GM18909 (cell line): Measurements from ENCODE around the gene PIN1.
"Not testable (repeated sequence)": the region's sequence is repeated elsewhere in the genome, so short reads cannot be mapped to it uniquely, and the experiment has no call there.

Source experiments
- ATAC-seq: cut with Tn5 transposase; IDR thresholded peaks from one replicate; pipeline ENCODE4 v1.9.1; 2021; ENCODE audit warnings: mild to moderate bottlenecking; ENCODE audit not compliant: unreplicated experiment, poor library complexity

The PIN1 gene

DNA sequence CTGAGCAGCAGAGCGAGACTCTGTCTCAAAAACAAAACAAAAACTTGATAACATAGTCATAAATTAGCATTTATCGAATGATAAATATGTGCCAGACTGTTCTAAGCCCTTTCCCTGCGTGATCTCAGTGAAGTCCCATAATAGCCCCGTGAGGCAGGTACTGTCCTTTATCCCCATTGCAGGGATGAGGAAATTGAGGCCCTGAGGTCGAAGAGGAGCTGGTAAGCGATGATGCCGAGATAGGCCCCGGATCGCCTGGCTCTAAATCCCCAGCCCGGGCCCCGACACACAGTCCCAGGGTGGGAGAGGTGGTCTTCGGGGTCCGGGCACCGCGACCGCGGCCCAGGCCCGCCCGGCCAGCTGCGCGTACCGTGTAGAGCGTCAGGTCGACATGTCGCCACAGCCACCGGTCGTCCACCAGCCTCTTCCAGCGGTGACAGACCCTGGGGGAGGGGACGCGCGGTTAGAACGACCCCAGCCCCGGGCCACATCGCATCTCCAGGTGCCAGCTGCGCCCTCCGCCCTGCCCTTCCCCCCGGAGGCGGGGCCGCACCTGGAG lies 16.9 kb upstream of the PIN1 start:
- ATAC-seq, result no peak

DNA sequence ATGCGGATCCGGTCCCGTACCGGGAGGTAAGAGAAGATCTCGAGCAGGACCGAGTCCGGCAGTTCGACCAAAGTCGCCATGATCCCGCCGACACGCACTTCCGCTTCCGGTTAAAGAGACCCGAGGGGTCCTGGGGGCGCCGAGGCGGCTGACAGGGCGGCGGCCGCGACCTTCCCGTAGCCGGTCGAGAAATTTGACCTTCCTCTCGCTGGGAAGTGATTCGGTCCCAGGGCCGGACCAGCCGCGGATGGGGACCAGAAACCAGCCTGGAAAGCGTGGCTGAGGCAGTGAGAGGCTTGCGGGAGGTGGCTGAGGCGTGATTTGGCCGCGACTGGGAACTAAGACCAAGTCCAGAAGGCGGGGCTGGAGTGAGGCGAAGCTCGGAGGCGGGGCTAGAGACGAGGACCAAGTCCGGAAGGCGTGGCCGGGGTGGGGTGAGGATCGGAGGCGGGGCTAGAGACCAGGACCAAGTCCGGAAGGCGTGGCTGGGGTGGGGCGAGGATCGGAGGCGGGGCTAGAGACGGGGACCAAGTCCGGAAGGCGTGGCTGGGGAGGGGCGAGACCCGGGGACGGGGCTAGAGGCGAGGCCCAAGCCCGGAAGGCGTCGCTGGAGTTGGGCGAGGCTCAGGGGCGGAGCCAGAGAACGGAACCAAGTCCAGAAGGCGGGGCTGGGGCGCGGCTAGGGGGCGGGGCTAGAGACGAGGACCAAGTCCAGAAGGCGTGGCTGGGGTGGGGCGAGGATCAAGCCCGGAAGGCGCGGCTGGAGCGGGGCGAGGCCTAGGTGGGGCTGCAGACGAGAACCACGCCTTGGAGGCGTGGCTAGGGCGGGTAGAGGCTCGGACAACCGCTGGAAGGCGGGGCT lies 16.2 kb upstream of the PIN1 start, which contains the start of gene FBXL12:
Gene FBXL12 (minus strand): TSS at position 346 of the 862 bp plus-strand sequence. CDS start 266 bp downstream, at position 80.
- ATAC-seq, result peak; percentile 83

- ATAC-seq, result no peak
Measured at GRCh38 chr19:9819596-9819909, 15.6 kb upstream of the PIN1 start.

GRCh38 chr19:9820034-9820433 lies 15.1 kb upstream of the PIN1 start:
- not testable (repeated sequence) for ATAC-seq

DNA sequence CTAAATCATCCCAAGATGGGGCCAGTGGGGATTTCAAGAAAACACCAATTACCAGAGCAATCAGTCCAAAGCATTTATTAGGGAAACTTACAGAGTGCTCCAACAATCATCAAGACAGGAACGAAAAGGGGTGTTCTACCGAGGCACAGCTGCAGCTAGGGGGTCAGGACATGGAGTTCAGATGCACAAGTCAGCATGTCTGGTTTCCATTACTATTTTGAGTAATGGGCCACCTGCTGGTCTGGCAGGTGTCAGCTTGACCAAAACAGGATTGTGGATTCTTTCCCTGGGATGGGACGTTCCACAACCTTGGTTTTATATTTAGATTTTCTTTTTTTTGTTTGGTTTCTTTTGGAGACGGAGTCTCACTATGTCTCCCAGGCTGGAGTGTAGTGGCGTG lies 11.3 kb upstream of the PIN1 start:
- ATAC-seq, result no peak

DNA sequence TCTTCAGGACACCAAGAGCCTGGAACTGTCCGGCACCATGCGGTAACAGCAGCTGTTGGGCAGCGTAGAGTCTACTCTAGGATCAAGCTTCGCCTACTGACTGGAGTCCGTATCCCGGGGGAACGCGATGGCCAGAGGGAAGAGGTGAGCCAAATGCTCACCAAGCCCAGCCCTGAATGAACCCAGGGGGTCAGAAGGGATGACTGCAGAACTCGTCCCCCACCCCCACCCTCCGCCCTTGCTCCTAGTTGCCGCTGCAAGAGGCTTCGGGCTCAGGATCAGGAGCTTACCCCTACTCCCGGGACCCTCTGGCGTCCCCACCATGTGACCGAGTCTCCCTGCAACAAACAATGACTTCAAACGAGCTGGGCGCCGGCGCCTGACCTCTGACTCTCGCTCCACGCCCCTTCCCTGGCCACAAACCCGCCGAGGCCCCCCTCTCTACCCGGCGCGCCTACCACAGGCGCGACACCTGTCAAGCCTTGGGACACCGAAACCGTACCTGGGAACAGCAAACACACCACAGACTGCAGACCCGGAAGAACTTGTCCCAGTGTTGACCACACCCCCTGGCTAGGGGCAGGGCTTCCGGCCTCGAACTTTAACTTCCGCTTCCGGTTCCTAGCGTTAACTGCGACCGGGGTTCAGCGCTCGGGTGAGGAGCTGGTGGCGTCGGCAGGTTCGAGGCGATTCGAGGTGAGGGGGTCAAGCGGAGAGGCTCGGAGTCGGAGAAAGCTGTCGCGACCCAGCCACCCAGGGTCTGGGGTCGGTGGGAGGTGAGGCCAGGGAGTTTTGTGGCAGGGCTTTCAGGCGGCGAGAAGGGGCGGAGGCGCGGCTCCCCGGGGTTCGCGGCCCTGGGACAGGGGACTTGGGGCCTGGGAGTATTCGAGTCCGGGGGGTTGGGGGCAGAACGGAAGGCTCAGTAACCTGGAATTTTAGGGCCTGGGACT lies 7.6 kb upstream of the PIN1 start, which contains the start of gene UBL5:
Gene UBL5 (plus strand): TSS at position 630 of the 950 bp plus-strand sequence. CDS start 420 bp downstream, outside the sequence.
- peak; percentile 92 for ATAC-seq

GRCh38 chr19:9828551-9829063 lies 6.5 kb upstream of the PIN1 start:
- ATAC-seq, result no peak

GRCh38 chr19:9834307-9834725 lies 802 bp upstream of the PIN1 start:
- no peak for ATAC-seq

GRCh38 chr19:9835507-9835949 lies 410 bp downstream of the PIN1 start:
- peak; percentile 22 for ATAC-seq

DNA sequence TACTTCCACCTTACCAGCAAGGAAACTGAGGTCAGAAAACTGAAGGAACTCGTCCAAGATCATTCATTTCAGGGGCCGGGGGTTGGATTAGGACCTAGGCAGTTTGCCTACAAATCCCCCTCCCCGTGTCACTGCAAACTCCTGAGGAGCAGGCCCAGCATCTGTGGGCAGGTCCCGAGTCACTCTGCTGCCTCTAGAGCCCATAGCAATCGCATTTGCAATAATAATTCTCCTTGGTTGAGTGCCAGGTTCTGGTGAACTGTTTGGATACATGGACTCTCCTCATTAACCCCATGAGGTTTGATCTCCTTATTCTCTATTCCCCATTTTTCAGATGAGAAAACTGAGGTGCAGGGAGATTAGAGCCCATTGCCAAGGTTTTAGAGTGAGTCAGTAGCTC lies 903 bp downstream of the PIN1 start:
- no peak for ATAC-seq

- no peak for ATAC-seq
Measured at GRCh38 chr19:9838324-9838723, 3.2 kb downstream of the PIN1 start.

GRCh38 chr19:9839415-9839814 lies 4.3 kb downstream of the PIN1 start:
- ATAC-seq, result no peak

DNA sequence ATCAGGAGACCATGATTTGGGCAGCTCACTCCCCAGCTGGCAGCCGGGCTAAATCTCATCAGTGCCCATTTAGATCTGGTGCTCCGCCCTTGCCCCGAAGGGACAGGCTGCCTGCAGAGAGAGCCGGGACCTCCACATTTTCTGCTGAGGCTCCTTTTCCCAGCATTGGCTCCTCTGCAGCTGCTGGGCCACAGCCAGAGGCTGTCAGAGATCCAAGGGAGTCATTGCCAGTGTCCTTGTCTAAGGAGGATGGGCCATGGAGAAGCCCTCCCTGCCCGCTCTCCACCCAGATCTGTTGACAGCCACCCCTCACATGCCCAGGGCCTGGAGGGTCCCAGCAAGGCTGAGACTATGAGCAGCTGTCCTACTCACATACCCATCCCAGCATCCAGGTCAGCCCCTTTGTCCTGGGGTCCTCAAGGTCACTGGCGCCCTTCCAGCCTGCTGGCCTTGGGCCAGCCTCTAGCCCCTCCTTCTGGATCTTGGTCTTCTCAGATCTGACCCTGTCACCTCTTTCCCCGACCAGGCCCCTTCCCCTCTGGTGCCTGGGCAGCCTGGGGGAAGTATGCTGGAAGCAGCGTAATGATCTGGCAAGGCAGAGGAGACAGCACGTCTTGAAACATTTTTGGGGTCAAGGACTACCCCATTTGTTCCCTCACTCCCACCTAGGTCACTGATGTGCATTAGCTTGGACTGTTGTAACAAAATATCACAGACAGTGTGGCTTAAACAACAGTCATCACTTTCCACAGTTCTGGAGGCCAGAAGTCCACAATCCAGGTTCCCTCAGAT lies 7.9 kb downstream of the PIN1 start:
- no peak for ATAC-seq

DNA sequence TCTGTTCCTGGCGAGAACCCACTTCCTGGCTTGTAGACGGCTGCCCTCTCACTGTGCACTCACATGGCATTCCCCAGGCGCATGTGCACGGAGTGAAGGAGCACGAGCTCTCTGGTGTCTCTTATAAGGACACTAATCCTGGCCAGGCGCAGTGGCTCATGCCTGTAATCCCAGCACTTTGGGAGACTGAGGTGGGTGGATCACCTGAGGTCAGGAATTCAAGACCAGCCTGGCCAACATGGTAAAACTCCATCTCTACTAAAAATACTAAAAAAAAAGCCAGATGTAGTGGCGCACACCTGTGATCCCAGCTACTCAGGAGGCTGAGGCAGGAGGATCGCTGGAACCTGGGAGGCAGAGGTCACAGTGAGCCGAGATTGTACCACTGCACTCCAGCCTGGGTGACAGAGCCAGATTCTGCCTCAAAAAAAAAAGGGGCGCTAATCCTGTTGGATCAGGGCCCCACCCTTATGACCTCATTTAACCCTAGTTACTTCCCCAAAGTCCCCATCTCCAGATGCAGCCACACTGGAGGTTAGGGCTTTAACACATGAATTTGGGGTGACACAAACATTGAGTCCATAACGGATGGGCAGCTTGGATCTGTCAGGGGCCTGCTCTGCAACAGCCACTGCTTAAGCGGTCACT lies 8.6 kb downstream of the PIN1 start:
- ATAC-seq, result not testable (repeated sequence)

DNA sequence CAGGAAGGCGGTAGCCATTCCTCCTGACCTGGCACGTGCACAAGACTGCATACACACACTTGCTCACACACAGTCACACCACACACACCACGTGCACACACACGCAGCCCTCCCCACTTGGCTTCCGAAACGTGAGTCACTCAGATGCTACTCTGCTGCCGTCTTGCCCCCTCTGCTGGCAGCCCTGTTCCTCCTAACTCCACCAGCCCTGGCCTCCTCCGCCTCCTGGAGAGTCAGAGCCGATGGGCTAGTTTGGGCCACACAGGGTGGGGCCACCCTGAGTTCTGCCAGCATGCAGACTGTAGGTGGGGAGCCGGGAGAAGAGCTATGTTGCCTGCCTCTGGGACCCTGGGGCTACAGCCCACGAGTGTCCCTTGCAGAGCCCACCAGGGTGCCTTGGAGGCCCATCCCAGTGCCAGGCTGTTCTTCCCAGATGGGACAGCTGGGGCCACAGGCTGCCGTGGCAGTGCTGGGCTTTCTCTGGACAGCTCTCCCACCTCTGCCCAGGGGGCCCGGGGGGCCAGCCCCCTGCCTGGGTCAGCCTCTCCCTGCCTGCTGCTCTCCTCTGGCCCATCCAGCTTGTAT lies 12.1 kb downstream of the PIN1 start:
- ATAC-seq, result no peak

DNA sequence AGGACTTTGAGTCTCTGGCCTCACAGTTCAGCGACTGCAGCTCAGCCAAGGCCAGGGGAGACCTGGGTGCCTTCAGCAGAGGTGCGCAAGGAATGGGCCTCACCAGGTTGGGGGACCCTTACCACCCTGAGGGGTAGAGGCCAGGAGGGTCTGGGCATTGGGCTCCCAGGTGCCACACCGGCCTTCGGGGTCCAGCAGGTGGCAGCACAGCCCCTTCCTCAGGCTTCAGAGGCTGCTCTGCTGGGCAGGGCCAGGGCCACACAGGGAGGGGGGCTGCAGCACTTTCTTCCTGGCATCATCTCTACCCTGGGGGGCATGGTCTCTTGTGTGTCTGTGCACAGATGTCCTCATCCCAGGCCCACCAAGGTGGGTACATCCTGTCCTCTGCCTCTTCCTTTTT lies 12.9 kb downstream of the PIN1 start:
- ATAC-seq, result no peak

GRCh38 chr19:9848762-9849161 lies 13.6 kb downstream of the PIN1 start:
- ATAC-seq, result no peak

DNA sequence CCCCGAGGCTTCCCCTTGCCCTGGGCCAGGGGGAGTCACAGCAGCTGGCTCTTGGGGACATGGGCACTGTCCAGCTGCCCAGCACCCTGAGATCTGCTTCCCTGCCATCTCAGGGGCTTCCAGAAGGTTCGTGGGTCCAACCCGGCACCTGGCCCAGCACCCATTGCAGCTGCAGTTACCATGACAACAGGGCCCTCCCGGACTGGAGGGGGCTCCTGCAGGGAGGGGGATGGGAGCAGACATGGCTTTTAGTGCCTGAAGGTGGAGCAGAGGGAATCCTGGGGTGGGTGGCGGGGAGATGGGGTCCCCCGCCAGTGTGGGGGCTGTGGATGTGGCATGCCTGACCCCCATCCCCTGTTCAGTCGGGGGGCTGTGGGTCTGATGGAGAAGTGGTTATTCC lies 14.7 kb downstream of the PIN1 start:
- no peak for ATAC-seq
